GM23338 (cell line): Measurements from ENCODE around the gene PDXK. TPM values are rescaled to one million over a fixed set of nuclear protein-coding genes. Genes with fewer than 3 reads are reported as not detected.

Experiments
- ATAC-seq: fragments of 200-7000 bp; cut with Tn5 transposase; 3 replicates; pipeline ENCODE4 v1.9.1; 2020
- DNase-seq: peaks from one replicate; pipeline ENCODE4 v3.0.0-alpha.2; 2015; ENCODE audit warnings: low spot score
- H2AFZ ChIP-seq: fragments of 200-600 bp; sonication (generic); 2 replicates; pipeline ENCODE4 v1.8.0; 2016; ENCODE audit warnings: antibody characterized with exemption, mild to moderate bottlenecking, moderate library complexity
- H3F3A ChIP-seq: fragments of 200-600 bp; sonication (generic); replicated peaks from 2 replicates; pipeline ENCODE4 v1.8.0; 2017; ENCODE audit warnings: antibody characterized with exemption, mixed run types, low read depth
- H3K27ac ChIP-seq: fragments of 200-600 bp; sonication (generic); 2 replicates; pipeline ENCODE4 v1.6.1; 2016; ENCODE audit warnings: low read depth
- H3K27me3 ChIP-seq: fragments of 200-600 bp; sonication (generic); 2 replicates; pipeline ENCODE4 v1.8.0; 2016; ENCODE audit warnings: mild to moderate bottlenecking, mixed run types, moderate library complexity; ENCODE audit not compliant: insufficient read depth
- H3K36me3 ChIP-seq: fragments of 200-600 bp; sonication (generic); 2 replicates; pipeline ENCODE4 v1.8.0; 2016; ENCODE audit warnings: mild to moderate bottlenecking; ENCODE audit not compliant: insufficient read depth
- H3K4me1 ChIP-seq: fragments of 200-600 bp; sonication (generic); 2 replicates; pipeline ENCODE4 v1.8.0; 2016; ENCODE audit warnings: mild to moderate bottlenecking, moderate library complexity; ENCODE audit not compliant: insufficient read depth
- H3K4me2 ChIP-seq: fragments of 200-600 bp; sonication (generic); 2 replicates; pipeline ENCODE4 v1.7.1; 2017; ENCODE audit warnings: mixed run types
- H3K4me3 ChIP-seq: fragments of 200-600 bp; sonication (generic); 2 replicates; pipeline ENCODE4 v1.6.1; 2016; ENCODE audit warnings: mixed run types
- H3K79me2 ChIP-seq: fragments of 200-600 bp; sonication (generic); replicated peaks from 2 replicates; pipeline ENCODE4 v1.8.0; 2017; ENCODE audit warnings: mild to moderate bottlenecking; ENCODE audit not compliant: insufficient read depth
- H3K9me2 ChIP-seq: fragments of 200-600 bp; sonication (generic); 2 replicates; pipeline ENCODE4 v1.8.0; 2017; ENCODE audit not compliant: insufficient read depth
- H4K20me1 ChIP-seq: fragments of 200-600 bp; sonication (generic); replicated peaks from 2 replicates; pipeline ENCODE4 v1.8.0; 2017; ENCODE audit warnings: mild to moderate bottlenecking; ENCODE audit not compliant: insufficient read depth
- H3K27ac Mint-ChIP-seq: 2 replicates; pipeline ENCODE4 v1.8.0; 2020; ENCODE audit warnings: inconsistent platforms, mild to moderate bottlenecking, moderate library complexity, mixed read lengths
- H3K27me3 Mint-ChIP-seq: 3 replicates; pipeline ENCODE4 v1.8.0; 2022; ENCODE audit warnings: low read depth, mild to moderate bottlenecking, moderate library complexity, mixed read lengths, inconsistent platforms; ENCODE audit not compliant: insufficient read depth, poor library complexity
- H3K36me3 Mint-ChIP-seq: 3 replicates; pipeline ENCODE4 v1.8.0; 2021; ENCODE audit warnings: low read depth, mild to moderate bottlenecking, inconsistent platforms, moderate library complexity, mixed read lengths
- H3K4me1 Mint-ChIP-seq: 3 replicates; pipeline ENCODE4 v1.8.0; 2020; ENCODE audit warnings: mild to moderate bottlenecking, inconsistent platforms, mixed read lengths
- H3K4me3 Mint-ChIP-seq: 3 replicates; pipeline ENCODE4 v1.8.0; 2021; ENCODE audit warnings: moderate library complexity, mild to moderate bottlenecking, inconsistent platforms, mixed read lengths
- H3K9me3 Mint-ChIP-seq: 3 replicates; pipeline ENCODE4 v1.8.0; 2020; ENCODE audit warnings: moderate library complexity, mild to moderate bottlenecking, inconsistent platforms, mixed read lengths
- ETS1 ChIP-seq: IDR thresholded peaks from 2 replicates; pipeline ENCODE4 v1.6.1; 2016; ENCODE audit warnings: antibody characterized with exemption
- NANOG ChIP-seq: IDR thresholded peaks from 2 replicates; pipeline ENCODE4 v1.6.1; 2016; ENCODE audit warnings: antibody characterized with exemption, borderline replicate concordance
- REST ChIP-seq: IDR thresholded peaks from one replicate; pipeline ENCODE4 v1.6.1; 2018; ENCODE audit warnings: antibody characterized with exemption; ENCODE audit not compliant: unreplicated experiment
- STAT1 ChIP-seq: IDR thresholded peaks from one replicate; pipeline ENCODE4 v1.6.1; 2016; ENCODE audit warnings: antibody characterized with exemption; ENCODE audit not compliant: unreplicated experiment
- ZNF331 ChIP-seq: fragments of 250-450 bp; sonication (Bioruptor Pico); IDR thresholded peaks from 2 replicates; pipeline ENCODE4 v1.5.0; 2020; ENCODE audit warnings: low read depth, mild to moderate bottlenecking, moderate library complexity
- polyA plus RNA-seq: library from polyadenylated mRNA; unstranded; fragments of >200 nt; fragmentation: Nextera tagmentation; extraction: Ambion mirVana; gene quantifications from 2 replicates; pipeline ENCODE4 v1.2.1, GENCODE V29; 2016
- total RNA-seq: library from RNA; depleted of rRNA; stranded (reverse); fragments of >200 nt; shearing (Covaris generic); gene quantifications from 2 replicates; pipeline ENCODE4 v1.2.3, GENCODE V29; 2014
- TF ChIP-seq, protein P1 (sequence below): fragments of 250-450 bp; sonication (Bioruptor Pico); IDR thresholded peaks from 2 replicates; pipeline ENCODE4 v1.5.0; 2020; ENCODE audit warnings: mild to moderate bottlenecking, moderate library complexity

Gene PDXK
- total and polyA plus RNA-seq, 2 experiments from 2014 or later, result 53.2 to 66.3 TPM

- H3K4me3 Mint-ChIP-seq, result no peak overlapping the region
- Histone ChIP-seq H4K20me1 (peaks cover 5% of the 10 kb centered on the region), H2AFZ (no peak overlapping the region), H3K79me2 (peaks cover 14% of the 10 kb centered on the region; the same call in 1 of the 2 replicates), H3K27me3 (no peaks in the 10 kb centered on the region), H3K4me1 (0 out of 2 replicates have a peak, but pooled peaks cover 3% of the 10 kb centered on the region), H3K36me3 (no peaks in the 10 kb centered on the region), H3K4me2 (no peak overlapping the region), H3K9me2 (no peaks in the 10 kb centered on the region), H3K4me3 (no peak overlapping the region), H3K27ac (no peak overlapping the region), H3F3A (peaks cover 10% of the 10 kb centered on the region; the same call in 1 of the 2 replicates)
- H3K27ac Mint-ChIP-seq, result no peak overlapping the region; the same call in 1 of the 2 replicates
- DNase-seq, result no peak
- no peak for TF ChIP-seq ETS1
- ATAC-seq, result no peak
- H3K27me3 Mint-ChIP-seq, result peaks cover 20% of the 10 kb centered on the region
- peaks cover 7% of the 10 kb centered on the region for H3K36me3 Mint-ChIP-seq
- H3K9me3 Mint-ChIP-seq, result no peaks in the 10 kb centered on the region; the same call in 2 of the 3 replicates
- peaks cover 24% of the 10 kb centered on the region for H3K4me1 Mint-ChIP-seq
Measured at GRCh38 chr21:43736224-43736883, 17.4 kb downstream of the PDXK start.

- no peak overlapping the region for H3K4me3 Mint-ChIP-seq
- Histone ChIP-seq H3K79me2 (peaks cover 13% of the 10 kb centered on the region; the same call in 1 of the 2 replicates), H3F3A (peaks cover 10% of the 10 kb centered on the region), H3K27ac (no peak overlapping the region), H3K4me2 (no peak overlapping the region), H3K9me2 (no peaks in the 10 kb centered on the region), H3K4me1 (0 out of 2 replicates have a peak, but pooled peaks cover 3% of the 10 kb centered on the region), H4K20me1 (peaks cover 4% of the 10 kb centered on the region), H2AFZ (no peak overlapping the region), H3K36me3 (no peaks in the 10 kb centered on the region), H3K4me3 (no peak overlapping the region), H3K27me3 (no peaks in the 10 kb centered on the region)
- no peaks in the 10 kb centered on the region; the same call in 2 of the 3 replicates for H3K9me3 Mint-ChIP-seq
- peaks cover 6% of the 10 kb centered on the region for H3K36me3 Mint-ChIP-seq
- DNase-seq, result no peak
- H3K27me3 Mint-ChIP-seq, result peaks cover 20% of the 10 kb centered on the region
- H3K27ac Mint-ChIP-seq, result no peak overlapping the region
- peaks cover 23% of the 10 kb centered on the region for H3K4me1 Mint-ChIP-seq
- no peak for ATAC-seq
- TF ChIP-seq STAT1 (no peak), NANOG (no peak), REST (no peak), ZNF331 (CRISPR knock-in tag) (no peak)
- TF ChIP-seq, protein P1, sequence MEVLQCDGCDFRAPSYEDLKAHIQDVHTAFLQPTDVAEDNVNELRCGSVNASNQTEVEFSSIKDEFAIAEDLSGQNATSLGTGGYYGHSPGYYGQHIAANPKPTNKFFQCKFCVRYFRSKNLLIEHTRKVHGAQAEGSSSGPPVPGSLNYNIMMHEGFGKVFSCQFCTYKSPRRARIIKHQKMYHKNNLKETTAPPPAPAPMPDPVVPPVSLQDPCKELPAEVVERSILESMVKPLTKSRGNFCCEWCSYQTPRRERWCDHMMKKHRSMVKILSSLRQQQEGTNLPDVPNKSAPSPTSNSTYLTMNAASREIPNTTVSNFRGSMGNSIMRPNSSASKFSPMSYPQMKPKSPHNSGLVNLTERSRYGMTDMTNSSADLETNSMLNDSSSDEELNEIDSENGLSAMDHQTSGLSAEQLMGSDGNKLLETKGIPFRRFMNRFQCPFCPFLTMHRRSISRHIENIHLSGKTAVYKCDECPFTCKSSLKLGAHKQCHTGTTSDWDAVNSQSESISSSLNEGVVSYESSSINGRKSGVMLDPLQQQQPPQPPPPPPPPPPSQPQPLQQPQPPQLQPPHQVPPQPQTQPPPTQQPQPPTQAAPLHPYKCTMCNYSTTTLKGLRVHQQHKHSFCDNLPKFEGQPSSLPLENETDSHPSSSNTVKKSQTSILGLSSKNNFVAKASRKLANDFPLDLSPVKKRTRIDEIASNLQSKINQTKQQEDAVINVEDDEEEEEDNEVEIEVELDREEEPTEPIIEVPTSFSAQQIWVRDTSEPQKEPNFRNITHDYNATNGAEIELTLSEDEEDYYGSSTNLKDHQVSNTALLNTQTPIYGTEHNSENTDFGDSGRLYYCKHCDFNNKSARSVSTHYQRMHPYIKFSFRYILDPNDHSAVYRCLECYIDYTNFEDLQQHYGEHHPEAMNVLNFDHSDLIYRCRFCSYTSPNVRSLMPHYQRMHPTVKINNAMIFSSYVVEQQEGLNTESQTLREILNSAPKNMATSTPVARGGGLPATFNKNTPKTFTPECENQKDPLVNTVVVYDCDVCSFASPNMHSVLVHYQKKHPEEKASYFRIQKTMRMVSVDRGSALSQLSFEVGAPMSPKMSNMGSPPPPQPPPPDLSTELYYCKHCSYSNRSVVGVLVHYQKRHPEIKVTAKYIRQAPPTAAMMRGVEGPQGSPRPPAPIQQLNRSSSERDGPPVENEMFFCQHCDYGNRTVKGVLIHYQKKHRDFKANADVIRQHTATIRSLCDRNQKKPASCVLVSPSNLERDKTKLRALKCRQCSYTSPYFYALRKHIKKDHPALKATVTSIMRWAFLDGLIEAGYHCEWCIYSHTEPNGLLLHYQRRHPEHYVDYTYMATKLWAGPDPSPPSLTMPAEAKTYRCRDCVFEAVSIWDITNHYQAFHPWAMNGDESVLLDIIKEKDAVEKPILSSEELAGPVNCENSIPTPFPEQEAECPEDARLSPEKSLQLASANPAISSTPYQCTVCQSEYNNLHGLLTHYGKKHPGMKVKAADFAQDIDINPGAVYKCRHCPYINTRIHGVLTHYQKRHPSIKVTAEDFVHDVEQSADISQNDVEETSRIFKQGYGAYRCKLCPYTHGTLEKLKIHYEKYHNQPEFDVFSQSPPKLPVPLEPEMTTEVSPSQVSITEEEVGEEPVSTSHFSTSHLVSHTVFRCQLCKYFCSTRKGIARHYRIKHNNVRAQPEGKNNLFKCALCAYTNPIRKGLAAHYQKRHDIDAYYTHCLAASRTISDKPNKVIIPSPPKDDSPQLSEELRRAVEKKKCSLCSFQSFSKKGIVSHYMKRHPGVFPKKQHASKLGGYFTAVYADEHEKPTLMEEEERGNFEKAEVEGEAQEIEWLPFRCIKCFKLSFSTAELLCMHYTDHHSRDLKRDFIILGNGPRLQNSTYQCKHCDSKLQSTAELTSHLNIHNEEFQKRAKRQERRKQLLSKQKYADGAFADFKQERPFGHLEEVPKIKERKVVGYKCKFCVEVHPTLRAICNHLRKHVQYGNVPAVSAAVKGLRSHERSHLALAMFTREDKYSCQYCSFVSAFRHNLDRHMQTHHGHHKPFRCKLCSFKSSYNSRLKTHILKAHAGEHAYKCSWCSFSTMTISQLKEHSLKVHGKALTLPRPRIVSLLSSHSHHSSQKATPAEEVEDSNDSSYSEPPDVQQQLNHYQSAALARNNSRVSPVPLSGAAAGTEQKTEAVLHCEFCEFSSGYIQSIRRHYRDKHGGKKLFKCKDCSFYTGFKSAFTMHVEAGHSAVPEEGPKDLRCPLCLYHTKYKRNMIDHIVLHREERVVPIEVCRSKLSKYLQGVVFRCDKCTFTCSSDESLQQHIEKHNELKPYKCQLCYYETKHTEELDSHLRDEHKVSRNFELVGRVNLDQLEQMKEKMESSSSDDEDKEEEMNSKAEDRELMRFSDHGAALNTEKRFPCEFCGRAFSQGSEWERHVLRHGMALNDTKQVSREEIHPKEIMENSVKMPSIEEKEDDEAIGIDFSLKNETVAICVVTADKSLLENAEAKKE, result no peak
Measured at GRCh38 chr21:43737158-43737950, 18.4 kb downstream of the PDXK start.
